HEK293 (cell line): ENCODE data around the gene FAM181A.

Source experiments
- KLF16 ChIP-seq: fragments of 450-650 bp; formaldehyde crosslinking; IDR thresholded peaks from 2 replicates; pipeline ENCODE4 v1.5.1; 2017; ENCODE audit warnings: missing biosample characterization, missing genetic modification characterization
- ZBTB20 ChIP-seq: fragments of 450-650 bp; formaldehyde crosslinking; IDR thresholded peaks from 2 replicates; pipeline ENCODE4 v1.5.1; 2016; ENCODE audit warnings: missing biosample characterization, missing genetic modification characterization
- ZNF274 ChIP-seq, 2 experiments: fragments of 200-500 bp in 1 of 2; fragments of 450-650 bp in 1 of 2; sonication (Bioruptor generic) in 1 of 2; formaldehyde crosslinking in 1 of 2; IDR thresholded peaks; 2 replicates each; pipeline versions ENCODE4 v1.5.1 to v1.6.1; 2014 to 2016; ENCODE audit warnings: borderline replicate concordance in 1 of 2, inconsistent platforms in 1 of 2, low read length in 1 of 2, missing biosample characterization in 1 of 2, missing genetic modification characterization in 1 of 2
- ZNF324 ChIP-seq: fragments of 450-650 bp; formaldehyde crosslinking; IDR thresholded peaks from 2 replicates; pipeline ENCODE4 v1.5.1; 2016; ENCODE audit warnings: missing biosample characterization, missing genetic modification characterization
- ZNF555 ChIP-seq: fragments of 450-650 bp; formaldehyde crosslinking; conservative IDR thresholded peaks from 2 replicates; pipeline ENCODE4 v1.5.1; 2017; ENCODE audit warnings: missing biosample characterization, mild to moderate bottlenecking, missing genetic modification characterization, inconsistent platforms
- ZNF660 ChIP-seq: fragments of 450-650 bp; IDR thresholded peaks from 2 replicates; pipeline ENCODE4 v1.5.1; 2018; ENCODE audit warnings: missing biosample characterization, mild to moderate bottlenecking, missing genetic modification characterization
- TF ChIP-seq, protein P1 (sequence below): fragments of 450-650 bp; formaldehyde crosslinking; IDR thresholded peaks from 2 replicates; pipeline ENCODE4 v1.5.1; 2016; ENCODE audit warnings: missing biosample characterization, missing genetic modification characterization
- TF ChIP-seq, protein P2 (sequence below): fragments of 450-650 bp; formaldehyde crosslinking; IDR thresholded peaks from 2 replicates; pipeline ENCODE4 v1.5.1; 2016; ENCODE audit warnings: missing biosample characterization, missing genetic modification characterization
- TF ChIP-seq, protein P3 (sequence below): fragments of 450-650 bp; formaldehyde crosslinking; conservative IDR thresholded peaks from 2 replicates; pipeline ENCODE4 v1.5.1; 2016; ENCODE audit warnings: low read depth, missing biosample characterization, missing genetic modification characterization

DNA sequence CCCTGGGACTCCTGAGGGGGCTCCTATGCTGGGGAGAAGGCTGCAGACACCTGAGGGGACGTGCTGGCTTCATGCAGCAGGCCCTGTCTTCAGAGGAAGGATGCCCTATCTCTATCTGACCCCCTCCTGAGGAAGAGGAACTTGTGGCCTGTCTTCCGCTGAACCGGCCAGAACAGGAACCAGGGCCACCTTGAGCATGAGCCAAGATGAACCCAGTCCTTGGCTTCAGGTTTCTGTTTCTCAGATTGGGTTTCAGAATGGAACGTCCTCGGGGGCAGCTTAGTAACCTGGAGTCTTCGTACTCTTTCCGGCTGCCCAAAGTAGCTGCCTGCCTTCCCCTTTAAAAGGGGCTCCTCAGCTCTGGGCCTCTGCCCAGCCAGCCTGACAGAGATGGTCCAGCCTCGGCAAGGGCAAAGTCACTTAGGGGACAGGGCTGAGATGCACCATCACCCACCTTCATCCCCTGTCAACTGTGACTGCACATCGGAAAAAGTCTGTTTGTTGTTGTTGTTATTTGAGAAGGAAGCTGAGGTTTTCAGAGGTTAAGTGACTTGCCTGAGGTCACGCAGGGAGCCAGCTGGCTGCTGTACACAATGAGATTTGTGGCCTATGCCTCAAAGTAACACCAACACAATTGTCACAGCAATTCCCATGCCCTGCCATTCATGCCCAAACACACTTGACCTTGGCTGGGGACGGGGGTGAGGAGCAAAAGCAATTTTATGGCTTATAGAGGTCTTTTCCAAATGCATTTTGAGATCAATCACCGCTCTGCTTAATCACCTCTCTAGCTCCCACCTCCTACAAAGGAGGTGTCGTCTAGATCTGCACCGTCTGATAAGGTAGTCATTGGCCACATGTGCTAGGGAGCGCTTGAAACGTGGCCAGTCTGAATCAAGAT lies 35.8 kb downstream of the FAM181A start:
- TF ChIP-seq ZBTB20 (tag by site-specific recombination), result no peak
- TF ChIP-seq ZNF324, result no peak
- TF ChIP-seq, protein P1, sequence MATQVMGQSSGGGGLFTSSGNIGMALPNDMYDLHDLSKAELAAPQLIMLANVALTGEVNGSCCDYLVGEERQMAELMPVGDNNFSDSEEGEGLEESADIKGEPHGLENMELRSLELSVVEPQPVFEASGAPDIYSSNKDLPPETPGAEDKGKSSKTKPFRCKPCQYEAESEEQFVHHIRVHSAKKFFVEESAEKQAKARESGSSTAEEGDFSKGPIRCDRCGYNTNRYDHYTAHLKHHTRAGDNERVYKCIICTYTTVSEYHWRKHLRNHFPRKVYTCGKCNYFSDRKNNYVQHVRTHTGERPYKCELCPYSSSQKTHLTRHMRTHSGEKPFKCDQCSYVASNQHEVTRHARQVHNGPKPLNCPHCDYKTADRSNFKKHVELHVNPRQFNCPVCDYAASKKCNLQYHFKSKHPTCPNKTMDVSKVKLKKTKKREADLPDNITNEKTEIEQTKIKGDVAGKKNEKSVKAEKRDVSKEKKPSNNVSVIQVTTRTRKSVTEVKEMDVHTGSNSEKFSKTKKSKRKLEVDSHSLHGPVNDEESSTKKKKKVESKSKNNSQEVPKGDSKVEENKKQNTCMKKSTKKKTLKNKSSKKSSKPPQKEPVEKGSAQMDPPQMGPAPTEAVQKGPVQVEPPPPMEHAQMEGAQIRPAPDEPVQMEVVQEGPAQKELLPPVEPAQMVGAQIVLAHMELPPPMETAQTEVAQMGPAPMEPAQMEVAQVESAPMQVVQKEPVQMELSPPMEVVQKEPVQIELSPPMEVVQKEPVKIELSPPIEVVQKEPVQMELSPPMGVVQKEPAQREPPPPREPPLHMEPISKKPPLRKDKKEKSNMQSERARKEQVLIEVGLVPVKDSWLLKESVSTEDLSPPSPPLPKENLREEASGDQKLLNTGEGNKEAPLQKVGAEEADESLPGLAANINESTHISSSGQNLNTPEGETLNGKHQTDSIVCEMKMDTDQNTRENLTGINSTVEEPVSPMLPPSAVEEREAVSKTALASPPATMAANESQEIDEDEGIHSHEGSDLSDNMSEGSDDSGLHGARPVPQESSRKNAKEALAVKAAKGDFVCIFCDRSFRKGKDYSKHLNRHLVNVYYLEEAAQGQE (tag by site-specific recombination), result no peak
- no peak for TF ChIP-seq ZNF555 (tag by site-specific recombination)
- TF ChIP-seq ZNF660 (tag by site-specific recombination), result no peak
- TF ChIP-seq, protein P2, sequence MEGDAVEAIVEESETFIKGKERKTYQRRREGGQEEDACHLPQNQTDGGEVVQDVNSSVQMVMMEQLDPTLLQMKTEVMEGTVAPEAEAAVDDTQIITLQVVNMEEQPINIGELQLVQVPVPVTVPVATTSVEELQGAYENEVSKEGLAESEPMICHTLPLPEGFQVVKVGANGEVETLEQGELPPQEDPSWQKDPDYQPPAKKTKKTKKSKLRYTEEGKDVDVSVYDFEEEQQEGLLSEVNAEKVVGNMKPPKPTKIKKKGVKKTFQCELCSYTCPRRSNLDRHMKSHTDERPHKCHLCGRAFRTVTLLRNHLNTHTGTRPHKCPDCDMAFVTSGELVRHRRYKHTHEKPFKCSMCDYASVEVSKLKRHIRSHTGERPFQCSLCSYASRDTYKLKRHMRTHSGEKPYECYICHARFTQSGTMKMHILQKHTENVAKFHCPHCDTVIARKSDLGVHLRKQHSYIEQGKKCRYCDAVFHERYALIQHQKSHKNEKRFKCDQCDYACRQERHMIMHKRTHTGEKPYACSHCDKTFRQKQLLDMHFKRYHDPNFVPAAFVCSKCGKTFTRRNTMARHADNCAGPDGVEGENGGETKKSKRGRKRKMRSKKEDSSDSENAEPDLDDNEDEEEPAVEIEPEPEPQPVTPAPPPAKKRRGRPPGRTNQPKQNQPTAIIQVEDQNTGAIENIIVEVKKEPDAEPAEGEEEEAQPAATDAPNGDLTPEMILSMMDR (tag by site-specific recombination), result no peak
- no peak for TF ChIP-seq ZNF274 (IDR thresholded peaks at IDR 0.05; ENCODE audit: low read length)
- no peak for TF ChIP-seq ZNF274 (tag by site-specific recombination; IDR thresholded peaks at IDR 0.05; ENCODE audit: borderline replicate concordance)
- no peak for TF ChIP-seq KLF16
- TF ChIP-seq, protein P3, sequence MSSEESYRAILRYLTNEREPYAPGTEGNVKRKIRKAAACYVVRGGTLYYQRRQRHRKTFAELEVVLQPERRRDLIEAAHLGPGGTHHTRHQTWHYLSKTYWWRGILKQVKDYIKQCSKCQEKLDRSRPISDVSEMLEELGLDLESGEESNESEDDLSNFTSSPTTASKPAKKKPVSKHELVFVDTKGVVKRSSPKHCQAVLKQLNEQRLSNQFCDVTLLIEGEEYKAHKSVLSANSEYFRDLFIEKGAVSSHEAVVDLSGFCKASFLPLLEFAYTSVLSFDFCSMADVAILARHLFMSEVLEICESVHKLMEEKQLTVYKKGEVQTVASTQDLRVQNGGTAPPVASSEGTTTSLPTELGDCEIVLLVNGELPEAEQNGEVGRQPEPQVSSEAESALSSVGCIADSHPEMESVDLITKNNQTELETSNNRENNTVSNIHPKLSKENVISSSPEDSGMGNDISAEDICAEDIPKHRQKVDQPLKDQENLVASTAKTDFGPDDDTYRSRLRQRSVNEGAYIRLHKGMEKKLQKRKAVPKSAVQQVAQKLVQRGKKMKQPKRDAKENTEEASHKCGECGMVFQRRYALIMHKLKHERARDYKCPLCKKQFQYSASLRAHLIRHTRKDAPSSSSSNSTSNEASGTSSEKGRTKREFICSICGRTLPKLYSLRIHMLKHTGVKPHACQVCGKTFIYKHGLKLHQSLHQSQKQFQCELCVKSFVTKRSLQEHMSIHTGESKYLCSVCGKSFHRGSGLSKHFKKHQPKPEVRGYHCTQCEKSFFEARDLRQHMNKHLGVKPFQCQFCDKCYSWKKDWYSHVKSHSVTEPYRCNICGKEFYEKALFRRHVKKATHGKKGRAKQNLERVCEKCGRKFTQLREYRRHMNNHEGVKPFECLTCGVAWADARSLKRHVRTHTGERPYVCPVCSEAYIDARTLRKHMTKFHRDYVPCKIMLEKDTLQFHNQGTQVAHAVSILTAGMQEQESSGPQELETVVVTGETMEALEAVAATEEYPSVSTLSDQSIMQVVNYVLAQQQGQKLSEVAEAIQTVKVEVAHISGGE (tag by site-specific recombination), result no peak
